Measurements from ENCODE around the gene GNGT1.

DNA sequence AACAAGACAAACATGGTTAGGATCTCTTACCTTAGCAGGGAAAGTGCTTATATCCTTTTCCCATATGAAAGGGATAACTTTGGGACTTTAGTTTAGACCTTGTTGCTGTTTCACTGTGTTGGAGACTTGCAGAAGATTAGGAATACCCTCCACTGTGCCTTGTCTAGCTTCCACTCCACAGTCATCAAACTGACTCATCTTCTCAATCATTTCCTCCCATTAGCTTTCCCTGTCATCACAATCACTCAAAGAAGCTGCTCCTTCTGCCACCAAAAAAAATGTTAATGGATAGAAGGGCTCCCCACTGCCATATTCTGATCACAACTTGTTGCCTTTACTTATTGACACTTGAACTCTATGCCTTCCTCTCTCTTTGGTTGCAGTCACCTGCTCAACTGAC, 31.9 kb downstream of the GNGT1 start:
- TF ChIP-seq, protein P1, sequence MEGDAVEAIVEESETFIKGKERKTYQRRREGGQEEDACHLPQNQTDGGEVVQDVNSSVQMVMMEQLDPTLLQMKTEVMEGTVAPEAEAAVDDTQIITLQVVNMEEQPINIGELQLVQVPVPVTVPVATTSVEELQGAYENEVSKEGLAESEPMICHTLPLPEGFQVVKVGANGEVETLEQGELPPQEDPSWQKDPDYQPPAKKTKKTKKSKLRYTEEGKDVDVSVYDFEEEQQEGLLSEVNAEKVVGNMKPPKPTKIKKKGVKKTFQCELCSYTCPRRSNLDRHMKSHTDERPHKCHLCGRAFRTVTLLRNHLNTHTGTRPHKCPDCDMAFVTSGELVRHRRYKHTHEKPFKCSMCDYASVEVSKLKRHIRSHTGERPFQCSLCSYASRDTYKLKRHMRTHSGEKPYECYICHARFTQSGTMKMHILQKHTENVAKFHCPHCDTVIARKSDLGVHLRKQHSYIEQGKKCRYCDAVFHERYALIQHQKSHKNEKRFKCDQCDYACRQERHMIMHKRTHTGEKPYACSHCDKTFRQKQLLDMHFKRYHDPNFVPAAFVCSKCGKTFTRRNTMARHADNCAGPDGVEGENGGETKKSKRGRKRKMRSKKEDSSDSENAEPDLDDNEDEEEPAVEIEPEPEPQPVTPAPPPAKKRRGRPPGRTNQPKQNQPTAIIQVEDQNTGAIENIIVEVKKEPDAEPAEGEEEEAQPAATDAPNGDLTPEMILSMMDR (IDR thresholded peaks at IDR 0.05 in 4 of 5, conservative IDR thresholded peaks at IDR 0.05 in 1 of 5): no peak
- no peak for TF ChIP-seq POLR2A (IDR thresholded peaks at IDR 0.05)

Measured in gastrocnemius medialis (tissue), 4 donors.